D341Med (cell line): ENCODE measurements around the gene STEAP3.
A peak's percentile ranks its signal among the peaks of the same experiment; 100 is the strongest.
"Not testable (repeated sequence)": the region's sequence is repeated elsewhere in the genome, so short reads cannot be mapped to it uniquely, and the experiment has no call there.

Source experiments
- DNase-seq: peaks from one replicate; pipeline ENCODE4 v3.0.0; 2012; ENCODE audit warnings: low spot score

The STEAP3 gene

DNA sequence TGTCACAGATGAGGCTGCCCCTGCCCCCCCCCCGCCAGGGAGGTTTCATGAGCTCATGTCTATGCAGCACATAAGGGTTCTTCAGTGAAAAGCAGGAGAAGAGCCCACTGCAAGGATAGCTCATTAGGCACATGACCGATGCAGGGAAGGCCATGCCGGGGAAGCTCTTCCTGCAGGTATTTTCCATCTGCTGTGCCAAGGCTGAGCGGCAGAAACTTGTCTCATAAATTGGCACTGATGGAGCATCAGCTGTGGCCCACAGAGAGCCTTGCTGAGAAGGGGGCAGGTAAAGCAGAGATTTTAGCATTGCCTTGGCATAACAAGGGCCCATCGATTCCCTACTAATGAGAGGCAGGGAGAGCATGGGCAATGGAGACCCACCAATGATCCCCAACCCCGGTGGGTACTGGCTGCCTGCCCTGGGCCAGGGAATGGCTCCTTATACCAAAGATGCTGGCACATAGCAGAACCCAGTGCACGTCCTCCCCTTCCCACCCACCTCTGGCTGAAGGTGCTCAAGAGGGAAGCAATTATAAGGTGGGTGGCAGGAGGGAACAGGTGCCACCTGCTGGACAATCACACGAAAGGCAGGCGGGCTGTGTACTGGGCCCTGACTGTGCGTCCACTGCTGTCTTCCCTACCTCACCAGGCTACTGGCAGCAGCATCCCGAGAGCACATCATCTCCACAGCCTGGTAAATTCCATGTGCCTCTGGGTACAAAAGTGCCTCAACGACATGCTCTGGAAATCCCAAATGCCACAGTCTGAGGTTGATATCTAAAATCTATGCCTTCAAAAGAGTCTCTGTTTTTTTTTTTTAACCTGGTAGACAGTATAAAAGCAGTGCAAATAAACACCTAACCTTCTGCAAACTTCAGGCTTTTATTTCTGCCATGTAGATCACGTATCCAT, 41.4 kb downstream of the STEAP3 start:
- peak; percentile 79 for DNase-seq

DNA sequence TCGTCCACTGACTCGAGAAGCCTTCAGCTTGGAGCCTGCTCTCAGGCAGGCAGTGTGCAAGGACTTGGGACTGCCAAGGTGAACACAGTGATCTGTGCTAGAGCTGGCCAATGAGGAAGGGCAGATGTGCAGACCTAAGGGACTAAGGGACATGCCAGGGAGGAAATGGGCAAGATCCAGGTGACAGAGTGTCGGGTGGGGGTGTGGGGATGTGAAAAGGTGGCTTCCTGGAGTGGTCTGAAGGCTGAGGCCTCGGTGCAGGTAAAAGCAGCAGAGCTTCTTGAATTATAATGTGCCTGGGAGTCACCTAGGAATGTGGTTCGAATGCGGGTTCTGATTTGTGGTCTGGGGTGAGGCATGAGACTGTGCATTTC, 42.0 kb downstream of the STEAP3 start:
- DNase-seq = no peak

DNA sequence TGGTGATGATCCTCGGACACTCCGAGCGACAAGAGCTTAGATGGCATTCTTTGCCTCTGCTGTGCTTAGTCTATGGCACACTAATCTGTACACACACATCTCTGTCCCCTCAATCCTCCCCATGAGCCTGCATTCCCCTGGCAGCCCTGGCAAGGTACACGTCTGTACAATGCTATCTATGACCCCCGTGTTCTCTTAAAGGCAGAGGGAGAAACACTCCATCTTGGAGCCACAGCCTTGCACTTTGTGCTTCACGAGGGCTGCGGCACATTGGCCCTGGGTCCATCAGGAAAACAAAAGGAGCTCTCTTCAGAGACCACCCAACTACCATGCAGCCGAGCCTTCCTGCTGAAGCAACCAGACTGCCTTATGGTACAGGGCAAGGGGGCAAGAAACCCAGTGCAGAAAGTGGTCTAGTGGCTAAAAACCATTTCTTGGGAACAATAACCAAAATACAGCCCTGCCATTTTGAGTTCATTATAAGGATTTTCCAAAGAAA, 42.5 kb downstream of the STEAP3 start:
- no peak for DNase-seq

DNA sequence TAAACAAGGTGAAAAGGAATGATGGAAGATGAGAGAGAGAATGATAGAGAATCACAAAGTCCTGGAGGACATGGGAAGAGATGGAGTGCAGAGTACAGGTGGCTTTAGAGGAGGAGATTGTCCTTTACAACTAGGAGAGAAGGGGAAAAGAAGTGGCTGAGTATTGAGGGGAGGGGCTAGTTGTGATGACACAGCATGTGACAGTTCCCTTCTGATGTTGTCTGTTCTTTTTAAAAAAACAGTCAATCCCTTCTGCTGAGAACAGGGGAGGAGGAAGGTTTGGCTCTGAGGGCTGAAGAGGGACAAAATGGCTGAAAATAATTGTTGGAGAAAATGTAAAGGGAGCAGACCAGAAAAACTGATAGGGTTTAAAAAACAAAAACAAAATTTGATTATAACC, 44.0 kb downstream of the STEAP3 start:
- no peak for DNase-seq

DNA sequence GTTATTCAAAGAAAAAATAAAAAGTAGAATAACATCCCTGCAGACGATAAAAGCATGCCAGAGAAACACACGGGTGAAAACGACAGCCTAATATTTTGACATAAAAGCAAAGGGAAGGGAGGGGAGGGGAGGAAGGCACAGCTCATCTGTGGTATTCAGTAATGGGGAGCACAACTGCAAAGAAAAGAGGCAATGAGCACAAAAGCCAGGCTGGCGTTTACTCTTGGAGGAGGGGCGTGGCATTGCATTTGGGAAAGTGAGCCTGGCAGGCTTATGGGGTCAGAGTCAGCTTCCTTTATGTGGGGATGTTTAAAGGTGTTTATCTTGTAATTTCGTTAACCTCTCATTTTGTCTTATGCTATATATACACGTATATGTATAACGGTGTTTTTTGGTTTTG, 53.2 kb downstream of the STEAP3 start:
- no peak for DNase-seq

DNA sequence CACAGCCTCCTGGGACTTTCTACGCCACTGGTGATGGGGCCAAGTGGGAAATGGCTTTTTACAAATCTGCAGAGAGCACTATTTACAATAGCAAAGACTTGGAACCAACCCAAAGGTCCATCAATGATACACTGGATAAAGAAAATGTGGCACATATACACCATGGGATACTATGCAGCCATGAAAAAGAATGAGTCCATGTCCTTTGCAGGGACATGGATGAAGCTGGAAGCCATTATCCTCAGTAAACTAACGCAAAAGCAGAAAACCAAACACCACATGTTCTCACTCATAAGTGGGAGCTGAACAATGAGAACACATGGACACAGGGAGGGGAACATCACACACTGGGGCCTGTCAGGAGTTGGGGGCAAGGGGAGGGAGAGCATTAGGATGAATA, 54.8 kb downstream of the STEAP3 start:
- not testable (repeated sequence) for DNase-seq

DNA sequence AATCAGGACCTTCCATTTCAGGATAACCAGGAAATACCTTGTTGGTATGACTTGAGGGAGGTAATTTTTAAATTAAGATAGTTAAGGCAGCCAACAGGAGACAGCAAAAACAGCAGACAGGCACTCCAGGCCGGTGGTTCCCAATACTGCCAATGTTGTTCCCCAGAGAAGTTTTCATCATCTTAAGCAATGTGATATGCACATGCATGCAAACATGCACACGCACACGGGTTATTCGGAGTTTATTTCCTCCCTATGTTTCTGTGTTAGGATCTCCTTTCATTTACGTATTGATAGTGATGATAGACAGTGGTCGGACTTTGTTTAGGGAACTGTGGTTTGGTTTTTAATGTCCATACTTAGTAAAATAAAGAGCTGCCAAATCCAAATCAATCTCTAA, 55.3 kb downstream of the STEAP3 start:
- DNase-seq = no peak

DNA sequence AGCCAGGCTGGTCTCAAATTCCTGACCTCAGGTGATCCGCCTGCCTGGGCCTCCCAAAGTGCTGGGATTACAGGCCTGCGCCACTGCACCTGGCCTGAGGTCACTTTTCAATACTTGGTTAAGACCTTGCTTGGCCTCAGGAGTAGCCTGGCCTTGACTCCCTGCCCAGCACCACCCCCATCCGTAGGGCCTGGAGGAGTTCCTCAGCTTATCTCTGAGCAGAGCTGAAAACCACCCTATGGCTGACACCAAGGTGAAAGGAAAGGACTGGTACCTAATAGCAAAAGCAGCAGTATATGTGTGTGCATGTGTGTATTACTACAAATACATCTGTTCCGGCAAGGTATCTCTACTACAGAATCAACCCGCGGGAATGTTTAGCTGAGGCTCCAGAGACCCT, 56.0 kb downstream of the STEAP3 start:
- DNase-seq = no peak

DNA sequence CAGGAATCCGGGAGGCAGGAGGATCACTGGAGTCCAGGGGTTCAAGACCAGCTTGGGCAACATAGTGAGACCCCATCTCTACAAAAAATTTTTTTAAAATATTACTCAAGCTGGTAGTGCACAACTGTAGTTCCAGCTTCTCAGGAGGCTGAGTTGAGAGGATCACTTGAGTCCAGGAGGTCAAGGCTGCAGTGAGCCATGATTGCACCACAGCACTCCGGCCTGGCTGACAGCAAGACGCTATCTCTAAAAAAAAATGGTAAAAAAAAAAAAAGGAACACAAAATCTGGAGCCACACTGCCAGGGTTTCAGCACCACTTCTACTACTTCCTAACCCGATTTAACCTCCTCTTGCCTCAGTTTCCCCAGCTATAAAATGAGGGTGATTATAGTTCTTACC, 57.0 kb downstream of the STEAP3 start:
- DNase-seq = no peak

DNA sequence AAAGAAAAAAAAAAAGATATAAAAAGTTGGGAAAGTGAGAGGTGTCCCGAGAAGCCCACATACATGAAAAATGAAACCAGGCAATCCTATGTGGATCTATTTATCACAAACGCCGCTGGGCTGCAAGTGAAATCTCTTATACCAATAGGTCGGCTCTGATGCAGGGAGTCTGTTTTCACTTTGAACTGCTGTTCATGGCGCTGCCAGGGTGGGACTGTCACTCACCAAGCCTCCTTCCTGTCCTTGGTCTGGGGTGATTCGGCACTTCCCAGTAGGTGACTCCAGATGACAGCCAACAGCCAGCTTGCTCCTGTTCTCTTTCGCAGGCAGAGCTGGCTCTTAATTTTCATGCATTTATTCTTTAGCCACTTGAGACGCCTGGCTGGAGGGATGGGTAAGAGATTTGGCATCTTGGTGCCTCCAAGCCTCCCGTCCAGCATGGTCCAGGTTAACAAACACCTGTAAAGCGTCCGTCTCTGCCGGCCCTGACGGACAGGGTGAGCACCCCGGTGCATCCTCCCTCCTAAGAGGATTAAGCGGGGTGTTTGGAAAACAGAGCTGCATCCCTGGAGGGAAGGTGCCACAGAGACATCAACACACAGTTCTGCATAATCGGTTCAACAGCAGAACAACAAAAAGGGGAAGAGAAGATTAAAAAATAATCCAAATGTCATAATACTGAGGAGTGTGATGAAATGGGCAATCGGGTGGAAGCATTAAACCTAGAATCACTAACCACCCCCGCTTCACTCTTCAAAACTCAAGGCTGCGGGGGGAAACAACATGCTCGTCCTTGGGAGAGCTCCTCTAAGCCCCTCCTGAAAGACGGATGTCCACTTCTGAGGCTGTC, 58.7 kb downstream of the STEAP3 start:
- peak; percentile 52 for DNase-seq

DNA sequence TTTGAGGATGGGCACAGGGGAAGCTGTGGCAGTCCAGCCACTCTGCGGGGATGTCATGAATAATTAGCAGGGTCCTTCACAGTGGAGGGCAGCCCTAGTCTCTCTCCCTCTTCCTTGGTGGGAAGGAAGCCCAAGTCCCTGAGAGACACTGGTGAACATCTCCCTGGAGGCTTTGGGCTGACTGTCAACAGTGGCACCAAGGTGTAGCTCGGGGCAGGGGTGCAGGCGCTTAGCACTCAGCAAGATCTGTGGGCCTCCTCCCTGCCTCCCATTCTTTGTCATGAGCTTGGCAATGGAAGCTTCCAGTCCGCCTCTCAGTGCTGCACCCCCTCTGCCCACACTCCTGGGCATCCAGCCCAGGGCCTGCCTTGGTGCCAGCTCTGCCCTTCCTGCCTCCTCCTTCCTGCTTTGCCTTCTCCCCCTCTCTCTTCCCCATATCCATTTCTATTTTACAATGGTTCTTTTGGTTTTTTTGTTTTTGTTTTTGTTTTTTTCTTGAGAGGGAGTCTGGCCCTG, 59.4 kb downstream of the STEAP3 start:
- no peak for DNase-seq

DNA sequence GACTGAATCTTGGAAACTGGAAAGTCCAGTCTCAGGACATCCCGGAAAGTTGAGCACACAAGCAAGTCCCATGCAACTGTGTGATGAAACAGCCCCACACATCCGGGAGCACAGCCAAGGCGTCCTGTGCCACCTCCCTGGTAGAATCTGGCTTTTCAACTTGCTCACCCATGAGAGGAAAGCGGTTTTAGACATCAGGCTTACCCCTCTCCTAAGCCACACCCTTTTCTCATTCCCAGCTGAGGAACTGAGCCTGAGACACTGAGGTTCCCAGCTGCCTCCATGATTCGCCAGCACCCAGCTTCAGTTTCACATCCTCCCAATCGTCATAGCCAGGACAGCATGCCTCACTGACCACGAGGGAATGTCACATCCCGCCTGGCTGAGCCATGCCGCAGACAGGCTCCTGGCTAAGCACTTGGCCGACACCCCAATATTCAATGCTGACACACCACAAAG, 60.3 kb downstream of the STEAP3 start:
- no peak for DNase-seq

DNA sequence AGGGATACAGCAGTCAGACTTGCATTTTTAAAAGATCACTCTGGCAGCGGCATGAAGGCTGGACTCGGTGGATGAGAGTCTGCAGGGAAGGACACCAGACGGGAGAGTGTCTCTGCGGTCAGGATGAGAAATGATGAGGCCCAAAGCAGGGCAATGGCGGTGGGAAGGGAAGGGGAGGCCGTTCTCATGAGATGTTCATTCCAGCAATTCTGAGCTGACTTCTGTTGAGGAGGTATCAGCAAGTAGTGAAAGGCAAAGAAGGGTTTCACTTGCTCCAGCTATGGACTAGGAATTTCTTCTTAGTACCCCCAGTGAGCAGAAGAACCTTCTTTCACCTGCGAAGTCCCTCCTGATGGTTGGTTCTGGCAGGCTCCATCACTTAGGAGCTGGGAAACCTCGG, 63.0 kb downstream of the STEAP3 start:
- no peak for DNase-seq

DNA sequence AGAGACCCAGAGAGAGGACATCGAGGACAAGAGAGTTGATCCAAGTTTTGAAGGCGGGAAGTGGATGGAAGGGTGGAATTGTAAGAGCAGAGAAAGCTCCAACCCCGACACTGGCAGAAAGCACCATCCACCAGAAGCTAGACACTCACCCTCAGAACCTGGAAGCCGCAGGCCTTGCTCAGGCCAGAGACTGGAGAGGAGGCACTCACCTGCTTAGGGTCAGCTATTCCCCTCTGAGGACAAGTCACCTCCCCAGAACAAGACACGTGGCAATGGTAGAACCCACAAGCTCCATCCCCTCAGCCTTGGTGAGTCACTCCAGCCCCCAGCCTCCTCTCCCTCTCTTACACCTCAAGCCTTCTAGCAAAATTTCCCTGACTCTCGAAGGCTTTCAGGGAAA, 64.9 kb downstream of the STEAP3 start:
- no peak for DNase-seq

DNA sequence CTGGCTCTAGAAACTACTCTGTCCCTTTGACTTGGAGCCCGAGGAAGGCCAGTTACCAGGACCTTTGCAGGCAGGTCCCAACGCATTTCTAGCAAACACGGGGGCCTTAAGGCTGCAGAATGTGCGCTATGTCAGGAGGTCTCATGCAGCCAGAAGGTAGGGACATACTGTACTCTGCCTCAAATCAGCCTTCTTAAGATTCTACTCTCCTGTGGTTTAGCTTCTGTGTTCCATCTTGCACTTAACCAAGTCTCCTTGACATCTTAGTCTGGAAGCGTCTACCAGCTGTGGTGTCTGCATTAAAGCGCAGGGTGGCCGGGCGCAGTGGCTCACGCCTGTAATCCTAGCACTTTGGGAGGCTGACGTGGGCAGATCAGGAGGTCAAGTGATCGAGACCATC, 65.5 kb downstream of the STEAP3 start:
- peak; percentile 46 for DNase-seq

DNA sequence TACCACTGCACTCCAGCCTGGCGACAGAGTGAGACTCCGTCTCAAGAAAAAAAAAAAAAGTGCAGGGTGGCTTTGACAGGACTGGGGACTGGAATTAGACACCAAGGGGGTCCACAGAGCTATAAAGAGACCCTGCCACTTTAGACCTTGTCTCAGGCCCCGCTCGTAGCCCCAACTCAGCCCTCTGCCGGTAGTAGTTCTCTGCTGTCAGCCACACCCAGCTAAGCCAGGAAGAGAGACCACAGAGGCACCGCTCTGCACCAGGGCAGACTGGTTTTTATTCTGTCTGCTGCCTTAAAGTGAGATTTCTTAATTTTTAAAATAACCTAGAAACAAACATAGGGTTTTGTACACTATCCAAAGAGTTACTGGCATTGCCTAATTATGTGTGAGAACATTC, 66.0 kb downstream of the STEAP3 start:
- no peak for DNase-seq

DNA sequence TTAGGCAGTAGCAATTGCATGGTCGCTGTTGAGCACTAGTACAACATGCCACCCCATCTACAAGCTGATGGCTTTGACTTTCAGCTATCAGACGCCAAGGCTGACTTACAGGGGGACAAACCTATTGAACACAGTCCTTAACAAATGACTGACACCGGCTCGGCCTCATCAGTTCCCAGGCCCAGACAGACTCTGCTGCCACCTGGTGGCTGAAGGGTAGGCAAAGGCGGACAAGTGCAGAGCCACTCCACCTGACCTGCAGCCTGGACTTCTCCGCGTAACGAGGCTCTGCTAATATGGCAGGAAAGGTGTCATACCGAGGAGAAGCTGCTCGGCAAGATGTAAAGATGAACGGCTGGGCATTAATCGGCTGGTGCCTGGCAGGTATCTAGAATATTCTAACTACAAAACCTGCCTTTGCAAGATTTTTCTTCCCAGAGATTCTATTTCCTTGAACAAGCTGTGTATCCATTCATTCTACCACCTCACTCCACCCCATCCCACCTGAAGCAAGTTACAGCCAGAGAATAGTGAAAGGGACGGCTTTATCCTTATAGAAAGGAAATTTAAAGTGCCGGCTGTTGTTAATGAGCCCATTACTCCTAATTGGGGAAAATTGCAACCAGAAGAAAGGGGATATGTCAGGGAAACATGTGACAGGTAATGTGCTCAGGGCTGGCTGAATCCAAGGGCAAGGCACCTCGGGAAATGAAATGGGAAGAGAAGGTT, 67.4 kb downstream of the STEAP3 start:
- peak; percentile 79 for DNase-seq

DNA sequence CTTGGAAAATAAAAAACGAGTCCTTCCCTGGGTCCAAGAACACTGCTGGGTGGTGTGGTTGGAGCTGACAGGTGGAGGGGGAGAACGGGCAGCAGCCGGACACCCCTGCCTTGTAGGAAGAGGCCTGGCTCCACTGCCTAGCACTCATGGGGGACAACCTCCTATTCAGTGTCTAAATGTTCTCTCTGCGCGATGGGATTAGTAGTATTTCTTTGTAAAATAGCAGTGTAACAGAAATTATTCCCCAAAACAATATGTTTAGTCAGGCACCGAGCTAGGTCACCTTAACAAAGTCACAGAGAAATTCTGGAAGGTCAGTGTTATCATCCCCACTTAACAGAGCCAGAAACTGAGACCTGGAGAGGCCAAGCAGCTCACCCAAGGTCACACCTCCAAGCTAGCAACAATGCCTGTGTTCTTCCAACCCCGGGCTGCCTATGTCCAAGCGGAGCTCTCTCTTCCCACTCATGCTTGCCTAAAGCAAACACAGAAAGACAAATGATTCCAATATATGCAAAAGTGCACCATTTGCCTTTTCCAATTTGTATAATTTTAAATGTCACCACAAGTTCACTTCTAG, 68.0 kb downstream of the STEAP3 start:
- no peak for DNase-seq

DNA sequence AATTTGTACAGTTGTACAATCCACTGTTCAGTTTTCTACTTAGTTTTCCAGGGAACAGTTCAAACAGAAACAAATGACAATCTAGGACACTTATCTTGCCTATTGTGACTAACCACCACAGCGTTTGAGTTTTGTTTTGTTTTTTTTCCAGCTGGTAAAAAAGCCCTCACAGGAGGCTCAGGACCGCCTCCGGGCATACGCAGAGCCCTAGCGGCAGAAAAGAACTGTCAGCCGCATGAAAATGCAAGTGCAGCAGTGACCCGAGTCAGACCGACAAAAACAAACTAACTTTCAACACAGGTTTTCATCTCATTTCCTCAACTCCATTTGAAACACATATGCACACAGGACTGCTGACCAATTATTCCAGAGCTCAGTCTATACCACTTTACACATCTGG, 68.6 kb downstream of the STEAP3 start:
- DNase-seq = no peak

DNA sequence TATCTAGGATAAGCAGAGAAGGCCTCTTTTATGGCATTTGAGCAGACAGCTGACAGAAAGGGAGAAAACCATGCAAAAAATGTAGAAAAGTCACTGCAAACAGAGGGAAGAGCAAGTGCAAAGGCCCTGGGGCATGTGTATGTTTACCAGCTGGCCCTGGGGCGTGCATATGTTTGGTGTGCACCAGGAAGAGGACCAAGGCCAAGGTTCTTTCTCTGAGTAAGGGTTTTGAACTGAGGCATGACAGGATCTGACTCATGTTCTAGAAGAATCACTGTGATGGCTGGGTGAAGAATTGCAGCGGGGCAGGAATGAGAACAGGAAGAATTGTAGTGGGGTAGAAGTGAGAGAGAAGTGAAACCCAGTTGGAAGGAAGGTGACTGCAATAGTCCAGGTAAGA, 69.6 kb downstream of the STEAP3 start:
- DNase-seq = no peak

DNA sequence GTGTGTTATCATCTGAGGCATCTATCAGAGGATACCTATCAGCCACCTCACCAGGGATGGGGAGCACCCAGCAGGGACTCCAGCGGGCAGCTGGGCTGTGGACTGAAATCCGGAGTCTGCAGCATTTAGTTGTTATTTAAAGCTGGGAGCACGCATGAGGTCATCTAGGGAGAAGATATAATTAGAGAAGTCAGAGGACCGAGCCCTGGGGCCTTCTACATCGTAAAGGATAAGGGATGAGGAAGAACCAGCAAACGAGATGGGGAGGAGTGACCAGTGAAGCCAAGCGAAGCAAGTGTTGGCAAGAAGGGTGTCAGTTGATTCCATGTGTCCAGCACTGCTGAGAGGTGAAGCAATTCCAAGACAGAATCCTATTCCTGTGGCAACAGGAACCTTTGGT, 70.3 kb downstream of the STEAP3 start:
- DNase-seq = no peak

DNA sequence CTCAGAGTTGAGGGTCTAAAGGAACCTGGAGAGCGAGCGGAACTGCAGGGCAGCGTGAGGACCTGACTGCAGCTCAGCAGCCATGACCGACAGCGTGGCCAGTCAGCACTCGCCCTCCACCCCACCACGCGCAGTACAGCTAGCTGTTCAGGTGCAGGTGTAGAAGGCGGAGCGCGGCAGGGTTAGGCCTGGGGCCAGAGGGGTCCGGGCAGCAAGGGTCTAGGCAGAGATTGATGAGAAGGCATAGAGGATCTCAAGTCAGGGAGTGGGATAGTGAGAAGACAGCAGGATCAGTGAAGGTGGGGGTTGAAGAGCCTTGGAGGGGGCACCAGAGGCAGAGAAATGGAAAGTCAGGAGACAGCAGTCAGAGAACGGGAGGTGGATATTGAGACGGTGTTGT, 71.0 kb downstream of the STEAP3 start:
- DNase-seq = no peak
